Ishikawa (cell line): ENCODE results near the gene DHODH.

Experiments used
- CEBPB ChIP-seq: IDR thresholded peaks from 2 replicates; pipeline ENCODE4 v1.6.1; 2012
- CREB1 ChIP-seq: IDR thresholded peaks from 2 replicates; pipeline ENCODE4 v1.6.1; 2012; ENCODE audit warnings: low read depth
- EGR1 ChIP-seq: IDR thresholded peaks from 2 replicates; pipeline ENCODE4 v1.6.1; 2012
- EP300 ChIP-seq: IDR thresholded peaks from 2 replicates; pipeline ENCODE4 v1.6.1; 2012; ENCODE audit warnings: borderline replicate concordance
- FOXM1 ChIP-seq: IDR thresholded peaks from 2 replicates; pipeline ENCODE4 v1.6.1; 2012; ENCODE audit warnings: low read depth, borderline replicate concordance
- RAD21 ChIP-seq: IDR thresholded peaks from 2 replicates; pipeline ENCODE4 v1.6.1; 2012; ENCODE audit warnings: low read depth
- TAF1 ChIP-seq: IDR thresholded peaks from 2 replicates; pipeline ENCODE4 v1.6.1; 2012; ENCODE audit warnings: low read depth, mild to moderate bottlenecking
- TCF12 ChIP-seq: IDR thresholded peaks from 2 replicates; pipeline ENCODE4 v1.6.1; 2012; ENCODE audit warnings: low read depth
- TEAD4 ChIP-seq: IDR thresholded peaks from 2 replicates; pipeline ENCODE4 v1.6.1; 2012
- USF1 ChIP-seq: IDR thresholded peaks from 2 replicates; pipeline ENCODE4 v1.6.1; 2012
- YY1 ChIP-seq: IDR thresholded peaks from 2 replicates; pipeline ENCODE4 v1.6.1; 2012; ENCODE audit warnings: low read depth
- ZBTB7A ChIP-seq: IDR thresholded peaks from 2 replicates; pipeline ENCODE4 v1.6.1; 2012; ENCODE audit warnings: low read depth
- TF ChIP-seq, protein P1 (sequence below): IDR thresholded peaks from 2 replicates; pipeline ENCODE4 v1.6.1; 2012
- TF ChIP-seq, protein P2 (sequence below): IDR thresholded peaks from 2 replicates; pipeline ENCODE4 v1.6.1; 2012; ENCODE audit warnings: low read depth, mild to moderate bottlenecking

GRCh38 chr16:72008424-72009216, at the start of gene DHODH:
- TF ChIP-seq, protein P1, sequence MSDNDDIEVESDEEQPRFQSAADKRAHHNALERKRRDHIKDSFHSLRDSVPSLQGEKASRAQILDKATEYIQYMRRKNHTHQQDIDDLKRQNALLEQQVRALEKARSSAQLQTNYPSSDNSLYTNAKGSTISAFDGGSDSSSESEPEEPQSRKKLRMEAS, result peak; percentile 90
- peak; percentile 55 for TF ChIP-seq CREB1
- TF ChIP-seq USF1, result peak; percentile 60
- no peak for TF ChIP-seq EGR1
- TF ChIP-seq TCF12, result no peak; the same call in 1 of the 2 replicates
- TF ChIP-seq ZBTB7A, result no peak
- peak; percentile 90 for TF ChIP-seq TAF1
- TF ChIP-seq RAD21, result no peak
- peak; percentile 81 for TF ChIP-seq YY1
- no peak for TF ChIP-seq EP300
- no peak for TF ChIP-seq FOXM1
- no peak for TF ChIP-seq CEBPB
- no peak for TF ChIP-seq TEAD4
- TF ChIP-seq, protein P2, sequence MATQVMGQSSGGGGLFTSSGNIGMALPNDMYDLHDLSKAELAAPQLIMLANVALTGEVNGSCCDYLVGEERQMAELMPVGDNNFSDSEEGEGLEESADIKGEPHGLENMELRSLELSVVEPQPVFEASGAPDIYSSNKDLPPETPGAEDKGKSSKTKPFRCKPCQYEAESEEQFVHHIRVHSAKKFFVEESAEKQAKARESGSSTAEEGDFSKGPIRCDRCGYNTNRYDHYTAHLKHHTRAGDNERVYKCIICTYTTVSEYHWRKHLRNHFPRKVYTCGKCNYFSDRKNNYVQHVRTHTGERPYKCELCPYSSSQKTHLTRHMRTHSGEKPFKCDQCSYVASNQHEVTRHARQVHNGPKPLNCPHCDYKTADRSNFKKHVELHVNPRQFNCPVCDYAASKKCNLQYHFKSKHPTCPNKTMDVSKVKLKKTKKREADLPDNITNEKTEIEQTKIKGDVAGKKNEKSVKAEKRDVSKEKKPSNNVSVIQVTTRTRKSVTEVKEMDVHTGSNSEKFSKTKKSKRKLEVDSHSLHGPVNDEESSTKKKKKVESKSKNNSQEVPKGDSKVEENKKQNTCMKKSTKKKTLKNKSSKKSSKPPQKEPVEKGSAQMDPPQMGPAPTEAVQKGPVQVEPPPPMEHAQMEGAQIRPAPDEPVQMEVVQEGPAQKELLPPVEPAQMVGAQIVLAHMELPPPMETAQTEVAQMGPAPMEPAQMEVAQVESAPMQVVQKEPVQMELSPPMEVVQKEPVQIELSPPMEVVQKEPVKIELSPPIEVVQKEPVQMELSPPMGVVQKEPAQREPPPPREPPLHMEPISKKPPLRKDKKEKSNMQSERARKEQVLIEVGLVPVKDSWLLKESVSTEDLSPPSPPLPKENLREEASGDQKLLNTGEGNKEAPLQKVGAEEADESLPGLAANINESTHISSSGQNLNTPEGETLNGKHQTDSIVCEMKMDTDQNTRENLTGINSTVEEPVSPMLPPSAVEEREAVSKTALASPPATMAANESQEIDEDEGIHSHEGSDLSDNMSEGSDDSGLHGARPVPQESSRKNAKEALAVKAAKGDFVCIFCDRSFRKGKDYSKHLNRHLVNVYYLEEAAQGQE, result 0 out of 2 replicates have a peak, but pooled peaks have one; percentile 16
